Mucosa of gallbladder (tissue), 1 donor: ENCODE data around the gene PCSK2. TPM values are rescaled to one million over a fixed set of nuclear protein-coding genes. Genes with fewer than 3 reads are reported as not detected.

Source experiments
- DNase-seq: peaks from one replicate; pipeline ENCODE4 v3.0.0-alpha.2; 2020; ENCODE audit warnings: low spot score
- total RNA-seq: library from RNA; stranded (reverse); gene quantifications from one replicate; pipeline ENCODE4 v1.2.1, GENCODE V29; 2021
- donor health status: DM: no; HTN: no; CAD: no.

The PCSK2 gene
- total RNA-seq, 1 donor from 2014 or later = 2.6 TPM

GRCh38 chr20:17479063-17479657 is 252.3 kb downstream of the PCSK2 start:
- no peak for DNase-seq

- DNase-seq = no peak
Observed at GRCh38 chr20:17480696-17481095, 253.9 kb downstream of the PCSK2 start.

GRCh38 chr20:17481661-17482060 is 254.8 kb downstream of the PCSK2 start:
- DNase-seq = no peak

GRCh38 chr20:17482536-17482935 is 255.7 kb downstream of the PCSK2 start:
- no peak for DNase-seq

- DNase-seq = no peak
Observed at GRCh38 chr20:17485017-17485416, 258.2 kb downstream of the PCSK2 start.

- no peak for DNase-seq
Observed at GRCh38 chr20:17488916-17489600, 262.2 kb downstream of the PCSK2 start.

GRCh38 chr20:17490501-17490900 is 263.7 kb downstream of the PCSK2 start:
- DNase-seq = no peak

GRCh38 chr20:17491041-17491440 is 264.2 kb downstream of the PCSK2 start:
- DNase-seq = no peak

GRCh38 chr20:17491488-17491887 is 264.6 kb downstream of the PCSK2 start:
- no peak for DNase-seq

- no peak for DNase-seq
Observed at GRCh38 chr20:17493173-17493572, 266.3 kb downstream of the PCSK2 start.

- no peak for DNase-seq
Observed at GRCh38 chr20:17494201-17494600, 267.4 kb downstream of the PCSK2 start.

- no peak for DNase-seq
Observed at GRCh38 chr20:17495826-17496225, 269.0 kb downstream of the PCSK2 start.

- no peak for DNase-seq
Observed at GRCh38 chr20:17497821-17498580, 271.2 kb downstream of the PCSK2 start.

- DNase-seq = no peak
Observed at GRCh38 chr20:17498641-17499040, 271.8 kb downstream of the PCSK2 start.

GRCh38 chr20:17499041-17499440 is 272.2 kb downstream of the PCSK2 start:
- no peak for DNase-seq

GRCh38 chr20:17500271-17500670 is 273.4 kb downstream of the PCSK2 start:
- DNase-seq = no peak

- DNase-seq = no peak
Observed at GRCh38 chr20:17500826-17501225, 274.0 kb downstream of the PCSK2 start.

GRCh38 chr20:17501701-17502100 is 274.9 kb downstream of the PCSK2 start:
- DNase-seq = no peak

GRCh38 chr20:17502105-17502504 is 275.3 kb downstream of the PCSK2 start:
- no peak for DNase-seq

GRCh38 chr20:17503301-17504065 is 276.6 kb downstream of the PCSK2 start:
- DNase-seq = no peak

GRCh38 chr20:17504066-17504897 is 277.4 kb downstream of the PCSK2 start:
- DNase-seq = no peak
